ENCODE measurements around the gene CDCA3. TPM values are rescaled to one million over a fixed set of nuclear protein-coding genes. Genes with fewer than 3 reads are reported as not detected.

Gene CDCA3
- total RNA-seq, 1 experiment from 2014 or later: 61.8 TPM

GRCh38 chr12:6833189-6833890 is 17.7 kb downstream of the CDCA3 start:
- Mint-ChIP-seq H3K4me1 (peaks cover 18% of the 10 kb centered on the region), H3K9me3 (no peaks in the 10 kb centered on the region), H3K27me3 (ENCODE audit: low read depth) (no peaks in the 10 kb centered on the region), H3K27ac (no peak overlapping the region), H3K36me3 (peaks cover 51% of the 10 kb centered on the region), H3K4me3 (no peak overlapping the region)
- no peak for DNase-seq (ENCODE audit: low spot score)
- ATAC-seq: no peak
- CTCF ChIA-PET: interaction anchor here (3.3 to 8.9 kb wide), 4 partner anchors 19 to 80 kb away, joined by 13 to 110 read pairs (median 50); partner anchors contain the start of genes CDCA3, LAG3, MLF2 and PTMS
- POLR2A ChIA-PET: interaction anchor here (1.5 kb wide), 1 partner anchor 16 kb away, joined by 6 read pairs; no protein-coding TSS in a partner anchor
- TF ChIP-seq SMAD3 (CRISPR knock-in tag; IDR thresholded peaks at IDR 0.05; ENCODE audit: borderline replicate concordance) (no peak), TP53 (CRISPR knock-in tag; IDR thresholded peaks at IDR 0.05) (no peak), FOXP4 (CRISPR knock-in tag; IDR thresholded peaks at IDR 0.05) (no peak), USF2 (CRISPR knock-in tag; IDR thresholded peaks at IDR 0.05) (no peak), FOXJ3 (CRISPR knock-in tag; IDR thresholded peaks at IDR 0.05; ENCODE audit: borderline replicate concordance) (no peak), IRF2 (CRISPR knock-in tag; IDR thresholded peaks at IDR 0.05; ENCODE audit: borderline replicate concordance, low read depth) (no peak), PREB (CRISPR knock-in tag; IDR thresholded peaks at IDR 0.05; ENCODE audit: borderline replicate concordance) (no peak), SP1 (CRISPR knock-in tag; conservative IDR thresholded peaks at IDR 0.05) (no peak), NFATC4 (CRISPR knock-in tag; IDR thresholded peaks at IDR 0.05) (no peak)

GRCh38 chr12:6832125-6832524 is 19.0 kb downstream of the CDCA3 start:
- POLR2A ChIA-PET: no interaction called here
- Mint-ChIP-seq H3K9me3 (no peaks in the 10 kb centered on the region), H3K4me3 (no peak overlapping the region), H3K27me3 (ENCODE audit: low read depth) (no peaks in the 10 kb centered on the region; the same call in 1 of the 2 replicates), H3K27ac (no peak overlapping the region), H3K4me1 (peaks cover 23% of the 10 kb centered on the region), H3K36me3 (peaks cover 45% of the 10 kb centered on the region)
- TF ChIP-seq ATF1 (CRISPR knock-in tag; IDR thresholded peaks at IDR 0.05) (no peak), GABPB1 (CRISPR knock-in tag; IDR thresholded peaks at IDR 0.05) (no peak), ARID4B (CRISPR knock-in tag; IDR thresholded peaks at IDR 0.05; ENCODE audit: borderline replicate concordance) (no peak), EMX1 (CRISPR knock-in tag; IDR thresholded peaks at IDR 0.05) (no peak), PREB (CRISPR knock-in tag; IDR thresholded peaks at IDR 0.05; ENCODE audit: borderline replicate concordance) (no peak)
- no peak for DNase-seq (ENCODE audit: low spot score)
- no peak for ATAC-seq
- CTCF ChIA-PET: interaction anchor here (1.0 to 8.9 kb wide), 3 partner anchors 62 to 78 kb away, joined by 3 to 110 read pairs (median 46); partner anchors contain the start of genes LAG3, MLF2 and PTMS
